BJ (cell line): Measurements from ENCODE around the gene PARD6A. TPM values are rescaled to one million over a fixed set of nuclear protein-coding genes. Genes with fewer than 3 reads are reported as not detected.

Experiments used
- CTCF ChIA-PET: fragments of 350-600 bp; formaldehyde crosslinking; extraction: SDS; loops from one replicate; lab custom pipeline; 2021; ENCODE audit warnings: antibody characterized with exemption, inconsistent platforms; lab: Yijun Ruan, JAX
- POLR2A ChIA-PET: fragments of 300-600 bp; sonication (Branson Sonifier 250); formaldehyde crosslinking; extraction: SDS; loops from one replicate; lab custom pipeline; 2021; ENCODE audit warnings: antibody characterized with exemption; lab: Charles Lee
- DNase-seq: peaks from one replicate; pipeline ENCODE4 v3.0.0-alpha.2; 2011; ENCODE audit warnings: low read depth
- H3K27me3 ChIP-seq: 2 replicates; pipeline ENCODE4 v1.6.0; 2011; ENCODE audit warnings: low read length; ENCODE audit not compliant: control insufficient read depth, insufficient read depth
- H3K36me3 ChIP-seq: 2 replicates; pipeline ENCODE4 v1.5.1; 2011; ENCODE audit warnings: low read length; ENCODE audit not compliant: control insufficient read depth, insufficient read depth
- H3K4me3 ChIP-seq: 2 replicates; pipeline ENCODE4 v1.5.1; 2011; ENCODE audit warnings: low read depth, mild to moderate bottlenecking, control low read depth, low read length
- polyA plus RNA-seq: library from polyadenylated mRNA; depleted of rRNA; stranded (reverse); fragments of >200 nt; gene quantifications from 2 replicates; pipeline ENCODE4 v1.2.3, GENCODE V29; 2011
- TF ChIP-seq, protein P1 (sequence below): IDR thresholded peaks from 2 replicates; pipeline ENCODE4 v1.5.1; 2011; ENCODE audit warnings: low read depth, mild to moderate bottlenecking, control low read depth, inconsistent platforms, low read length, moderate library complexity; ENCODE audit not compliant: insufficient read depth

Gene PARD6A
- polyA plus RNA-seq, 1 experiment, result 0.88 TPM

DNA sequence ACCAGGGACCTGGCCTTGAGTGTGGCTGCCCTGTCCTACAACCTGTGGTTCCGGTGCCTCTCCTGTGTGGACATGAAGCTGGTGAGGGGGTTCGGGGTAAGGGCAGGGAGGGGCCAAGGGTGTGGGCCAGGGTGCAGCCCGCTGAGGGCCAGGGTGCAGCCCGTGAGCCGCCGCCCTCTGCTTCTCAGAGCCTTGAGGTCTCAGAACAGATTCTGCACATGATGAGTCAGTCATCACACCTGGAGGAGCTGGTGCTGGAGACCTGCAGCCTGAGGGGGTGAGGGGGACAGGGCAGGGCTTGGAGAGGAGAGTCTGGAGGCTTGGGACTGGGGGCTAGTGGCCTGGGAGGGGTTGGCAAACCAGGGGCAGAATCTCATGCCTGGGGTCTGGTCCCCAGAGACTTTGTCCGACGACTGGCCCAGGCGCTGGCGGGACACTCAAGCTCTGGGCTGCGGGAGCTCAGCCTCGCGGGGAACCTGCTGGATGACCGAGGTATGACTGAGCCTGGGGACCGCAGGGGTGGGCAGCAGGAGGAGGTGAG is 13.6 kb upstream of the PARD6A start:
- TF ChIP-seq, protein P1, sequence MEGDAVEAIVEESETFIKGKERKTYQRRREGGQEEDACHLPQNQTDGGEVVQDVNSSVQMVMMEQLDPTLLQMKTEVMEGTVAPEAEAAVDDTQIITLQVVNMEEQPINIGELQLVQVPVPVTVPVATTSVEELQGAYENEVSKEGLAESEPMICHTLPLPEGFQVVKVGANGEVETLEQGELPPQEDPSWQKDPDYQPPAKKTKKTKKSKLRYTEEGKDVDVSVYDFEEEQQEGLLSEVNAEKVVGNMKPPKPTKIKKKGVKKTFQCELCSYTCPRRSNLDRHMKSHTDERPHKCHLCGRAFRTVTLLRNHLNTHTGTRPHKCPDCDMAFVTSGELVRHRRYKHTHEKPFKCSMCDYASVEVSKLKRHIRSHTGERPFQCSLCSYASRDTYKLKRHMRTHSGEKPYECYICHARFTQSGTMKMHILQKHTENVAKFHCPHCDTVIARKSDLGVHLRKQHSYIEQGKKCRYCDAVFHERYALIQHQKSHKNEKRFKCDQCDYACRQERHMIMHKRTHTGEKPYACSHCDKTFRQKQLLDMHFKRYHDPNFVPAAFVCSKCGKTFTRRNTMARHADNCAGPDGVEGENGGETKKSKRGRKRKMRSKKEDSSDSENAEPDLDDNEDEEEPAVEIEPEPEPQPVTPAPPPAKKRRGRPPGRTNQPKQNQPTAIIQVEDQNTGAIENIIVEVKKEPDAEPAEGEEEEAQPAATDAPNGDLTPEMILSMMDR, result no peak
- H3K36me3 ChIP-seq, result no peaks in the 10 kb centered on the region
- no peak for DNase-seq
- H3K4me3 ChIP-seq, result no peak overlapping the region
- peaks cover 39% of the 10 kb centered on the region for H3K27me3 ChIP-seq
- ChIA-PET POLR2A (no interaction called here), CTCF (interaction anchor here (2.6 to 15.6 kb wide), 4 partner anchors 84 to 126 kb away, joined by 7 to 181 read pairs (median 26); partner anchors contain the start of gene CTCF)

DNA sequence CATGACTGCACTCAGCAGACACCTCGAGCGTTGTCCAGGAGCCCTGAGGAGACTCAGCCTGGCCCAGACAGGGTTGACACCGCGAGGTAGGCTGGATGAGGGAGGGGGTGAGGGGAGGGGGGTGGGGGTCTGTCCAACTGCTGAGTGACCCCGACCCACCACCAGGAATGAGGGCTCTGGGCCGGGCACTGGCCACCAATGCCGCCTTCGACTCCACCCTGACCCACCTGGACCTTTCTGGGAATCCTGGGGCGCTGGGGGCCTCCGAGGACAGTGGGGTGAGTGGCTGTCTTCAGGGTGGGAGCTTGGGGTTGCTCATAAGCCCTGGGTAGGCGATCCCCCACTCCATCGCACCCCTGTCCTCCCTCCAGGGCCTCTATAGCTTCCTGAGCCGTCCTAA is 13.1 kb upstream of the PARD6A start:
- H3K27me3 ChIP-seq, result peaks cover 41% of the 10 kb centered on the region
- ChIA-PET POLR2A (no interaction called here), CTCF (interaction anchor here (1.1 to 15.6 kb wide), 5 partner anchors 11 to 126 kb away, joined by 3 to 181 read pairs (median 17); partner anchors contain the start of genes ACD and CTCF)
- no peak for DNase-seq
- no peak overlapping the region for H3K4me3 ChIP-seq
- TF ChIP-seq, protein P1, result no peak
- no peaks in the 10 kb centered on the region for H3K36me3 ChIP-seq

DNA sequence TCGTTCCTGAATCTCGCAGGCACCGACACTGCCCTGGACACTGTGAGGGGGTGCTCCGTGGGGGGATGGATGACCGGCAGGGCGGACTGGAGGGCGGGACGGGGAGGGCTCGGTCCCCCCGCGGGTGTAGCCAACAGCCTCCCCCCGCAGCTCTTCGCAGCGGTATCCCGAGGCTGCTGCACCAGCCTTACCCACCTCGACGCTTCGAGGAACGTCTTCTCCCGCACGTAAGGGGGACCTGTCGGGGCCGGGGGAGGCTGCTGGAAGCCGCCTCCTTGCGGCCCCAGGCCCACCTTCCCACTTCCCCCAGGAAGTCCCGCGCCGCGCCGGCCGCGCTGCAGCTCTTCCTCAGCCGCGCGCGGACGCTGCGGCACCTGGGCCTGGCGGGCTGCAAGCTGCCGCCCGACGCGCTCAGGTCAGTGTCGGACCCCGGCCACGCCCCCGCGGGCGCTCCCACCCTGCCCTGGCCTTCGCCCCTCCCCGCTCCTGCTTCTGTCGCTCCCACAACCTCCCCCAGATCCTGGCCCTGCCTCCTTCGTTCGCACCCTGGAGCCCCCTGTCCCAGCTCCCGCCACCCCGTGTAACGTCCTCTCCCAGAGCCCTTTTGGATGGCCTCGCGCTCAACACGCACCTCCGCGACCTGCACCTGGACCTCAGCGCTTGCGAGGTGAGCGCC is 12.5 kb upstream of the PARD6A start:
- DNase-seq, result no peak
- TF ChIP-seq, protein P1, result no peak
- ChIA-PET CTCF (interaction anchor here (1.1 to 15.6 kb wide), 5 partner anchors 10 to 127 kb away, joined by 3 to 181 read pairs (median 17); partner anchors contain the start of genes ACD and CTCF), POLR2A (no interaction called here)
- H3K27me3 ChIP-seq, result peaks cover 41% of the 10 kb centered on the region
- H3K4me3 ChIP-seq, result no peak overlapping the region
- no peaks in the 10 kb centered on the region for H3K36me3 ChIP-seq

DNA sequence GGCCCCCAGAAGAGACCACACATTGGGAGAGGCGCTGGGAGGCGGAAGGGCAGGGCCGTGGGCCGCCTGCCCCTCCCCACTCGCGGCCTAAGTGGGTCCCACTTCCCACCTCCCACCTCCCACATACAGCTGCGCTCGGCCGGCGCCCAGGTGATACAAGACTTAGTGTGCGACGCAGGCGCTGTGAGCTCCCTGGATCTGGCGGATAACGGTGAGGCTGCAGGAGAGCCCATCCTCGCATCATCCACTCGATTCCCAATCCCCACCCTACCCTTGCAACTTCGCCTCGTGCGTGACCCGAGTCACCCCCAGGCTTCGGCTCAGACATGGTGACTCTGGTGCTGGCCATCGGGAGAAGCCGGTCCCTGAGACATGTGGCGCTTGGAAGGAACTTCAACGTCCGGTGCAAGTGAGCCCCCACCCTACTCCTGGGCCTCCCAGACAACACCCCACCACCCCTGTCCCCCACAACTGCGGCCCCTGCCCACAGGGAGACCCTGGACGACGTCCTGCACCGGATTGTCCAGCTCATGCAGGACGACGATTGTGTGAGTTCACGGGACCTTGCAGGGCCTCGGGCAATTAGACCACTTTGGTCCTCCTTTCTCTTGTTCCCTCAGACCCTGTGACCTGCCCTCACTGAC is 11.9 kb upstream of the PARD6A start:
- Histone ChIP-seq H3K36me3 (no peaks in the 10 kb centered on the region), H3K4me3 (no peak overlapping the region), H3K27me3 (peaks cover 40% of the 10 kb centered on the region)
- POLR2A ChIA-PET, result no interaction called here
- DNase-seq, result no peak
- CTCF ChIA-PET, result interaction anchor here (1.1 to 15.6 kb wide), 4 partner anchors 10 to 128 kb away, joined by 3 to 181 read pairs (median 10); partner anchors contain the start of gene ACD
- TF ChIP-seq, protein P1, result no peak

DNA sequence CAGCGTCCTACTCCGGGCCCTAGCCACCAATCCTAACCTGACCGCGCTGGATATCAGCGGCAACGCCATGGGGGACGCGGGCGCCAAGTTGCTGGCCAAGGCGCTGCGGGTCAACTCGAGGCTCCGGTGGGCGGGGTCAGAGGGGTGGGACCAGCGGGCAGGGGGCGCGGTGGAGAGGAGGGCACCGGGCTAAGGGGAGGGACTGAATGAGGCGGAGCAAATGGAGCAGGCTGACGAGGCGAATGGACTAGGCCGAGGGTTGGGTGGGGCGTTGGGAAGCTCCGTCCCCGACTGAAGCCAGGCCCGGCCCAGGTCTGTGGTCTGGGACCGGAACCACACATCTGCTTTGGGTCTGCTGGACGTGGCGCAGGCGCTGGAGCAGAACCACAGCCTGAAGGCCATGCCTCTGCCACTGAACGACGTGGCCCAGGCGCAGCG is 11.2 kb upstream of the PARD6A start:
- peaks cover 40% of the 10 kb centered on the region for H3K27me3 ChIP-seq
- ChIA-PET CTCF (interaction anchor here (2.6 to 15.6 kb wide), 2 partner anchors 102 to 128 kb away, joined by 17 to 181 read pairs; no protein-coding TSS in a partner anchor), POLR2A (no interaction called here)
- DNase-seq, result no peak
- H3K36me3 ChIP-seq, result no peaks in the 10 kb centered on the region
- TF ChIP-seq, protein P1, result no peak
- no peak overlapping the region for H3K4me3 ChIP-seq
